ENCODE measurements around the gene NDUFB3.

GRCh38 chr2:201038855-201039254, 32.9 kb upstream of the NDUFB3 start:
- TF ChIP-seq CTCF (conservative IDR thresholded peaks at IDR 0.05) (no peak), EZH2 (IDR thresholded peaks at IDR 0.05; ENCODE audit: low read depth) (no peak)

Measured in PC-9 (cell line).